Measurements from ENCODE around the gene CAMTA1. TPM values are rescaled to one million over a fixed set of nuclear protein-coding genes. Genes with fewer than 3 reads are reported as not detected.

CAMTA1 gene
- total and polyA plus RNA-seq, 2 experiments from 2014 or later = 89.0 to 145 TPM

GRCh38 chr1:7811476-7811875 lies 1026.2 kb downstream of the CAMTA1 start:
- peaks cover 11% of the 10 kb centered on the region for H3K9me3 ChIP-seq (ENCODE audit: low read depth)
- no peak for DNase-seq (ENCODE audit: low spot score)
- H3K4me2 ChIP-seq = no peak overlapping the region
- no peaks in the 10 kb centered on the region for H3K27me3 ChIP-seq
- WGBS (ENCODE audit: low lambda C conversion rate, missing lambda C conversion rate) = 93% methylated on average over 6 of the region's 6 CpGs
- H3K27ac ChIP-seq = no peak overlapping the region
- H3K4me3 ChIP-seq = no peak overlapping the region
- H3K4me1 ChIP-seq (ENCODE audit: insufficient read depth) = no peaks in the 10 kb centered on the region
- H3K9me2 ChIP-seq (replicated peaks; ENCODE audit: insufficient read depth) = no peaks in the 10 kb centered on the region
- H2AFZ ChIP-seq = no peak overlapping the region
- H3K79me2 ChIP-seq = no peaks in the 10 kb centered on the region
- no peaks in the 10 kb centered on the region for H4K20me1 ChIP-seq (ENCODE audit: insufficient read depth, poor library complexity, severe bottlenecking)
- H3K36me3 ChIP-seq (replicated peaks; ENCODE audit: insufficient read depth, low read depth) = no peaks in the 10 kb centered on the region
- TF ChIP-seq EZH2 (IDR thresholded peaks at IDR 0.05; ENCODE audit: borderline replicate concordance) = no peak
- no peak for TF ChIP-seq EZH2phosphoT487 (IDR thresholded peaks at IDR 0.05; ENCODE audit: low read depth, severe bottlenecking, unreplicated experiment)
- TF ChIP-seq CTCF (IDR thresholded peaks at IDR 0.05; ENCODE audit: poor library complexity) = no peak

- Histone ChIP-seq H3K9me3 (ENCODE audit: low read depth) (peaks cover 11% of the 10 kb centered on the region), H3K27ac (no peak overlapping the region), H3K79me2 (no peaks in the 10 kb centered on the region), H2AFZ (no peak overlapping the region), H3K27me3 (no peaks in the 10 kb centered on the region), H4K20me1 (ENCODE audit: insufficient read depth, poor library complexity, severe bottlenecking) (no peaks in the 10 kb centered on the region), H3K4me2 (no peak overlapping the region), H3K36me3 (replicated peaks; ENCODE audit: insufficient read depth, low read depth) (no peaks in the 10 kb centered on the region), H3K4me3 (no peak overlapping the region), H3K4me1 (ENCODE audit: insufficient read depth) (no peaks in the 10 kb centered on the region), H3K9me2 (replicated peaks; ENCODE audit: insufficient read depth) (no peaks in the 10 kb centered on the region)
- 87% methylated on average over 3 of the region's 3 CpGs for WGBS (ENCODE audit: low lambda C conversion rate, missing lambda C conversion rate)
- no peak for DNase-seq (ENCODE audit: low spot score)
- TF ChIP-seq CTCF (IDR thresholded peaks at IDR 0.05; ENCODE audit: poor library complexity) (no peak), EZH2 (IDR thresholded peaks at IDR 0.05; ENCODE audit: borderline replicate concordance) (no peak), EZH2phosphoT487 (IDR thresholded peaks at IDR 0.05; ENCODE audit: low read depth, severe bottlenecking, unreplicated experiment) (no peak)
Observed at GRCh38 chr1:7813677-7814373, 1028.6 kb downstream of the CAMTA1 start.

Small RNAs within 50 kb of the gene (small RNA-seq; reads per million reads assigned to genes)
- gene AL359881.1 = not detected
- gene AL590128.1 = not detected
- gene RNU1-8P = not detected

Other genes starting within 250 kb of the CAMTA1 start
- 21.6 and 25.1 TPM in 2 replicates for gene NOL9, start 230.9 kb upstream of the CAMTA1 start, total RNA-seq
- 7.8 and 13.7 TPM in 2 replicates for gene NOL9, start 230.9 kb upstream of the CAMTA1 start, polyA plus RNA-seq
- gene TAS1R1, start 230.1 kb upstream of the CAMTA1 start, total RNA-seq = not detected in 2 replicates
- gene TAS1R1, start 230.1 kb upstream of the CAMTA1 start, polyA plus RNA-seq = not detected in 2 replicates
- gene ZBTB48, start 205.5 kb upstream of the CAMTA1 start, total RNA-seq = 22.9 and 24.3 TPM in 2 replicates
- 24.8 and 25.3 TPM in 2 replicates for gene ZBTB48, start 205.5 kb upstream of the CAMTA1 start, polyA plus RNA-seq
- gene KLHL21, start 182.6 kb upstream of the CAMTA1 start, total RNA-seq = 17.7 and 20.6 TPM in 2 replicates
- gene KLHL21, start 182.6 kb upstream of the CAMTA1 start, polyA plus RNA-seq = 16.7 and 20.0 TPM in 2 replicates
- gene PHF13, start 171.7 kb upstream of the CAMTA1 start, total RNA-seq = 10.0 and 11.4 TPM in 2 replicates
- 9.6 and 12.5 TPM in 2 replicates for gene PHF13, start 171.7 kb upstream of the CAMTA1 start, polyA plus RNA-seq
- 13.0 and 13.2 TPM in 2 replicates for gene THAP3, start 160.6 kb upstream of the CAMTA1 start, total RNA-seq
- 18.9 and 26.5 TPM in 2 replicates for gene THAP3, start 160.6 kb upstream of the CAMTA1 start, polyA plus RNA-seq
- gene DNAJC11, start 83.6 kb upstream of the CAMTA1 start, total RNA-seq = 35.3 and 47.9 TPM in 2 replicates
- gene DNAJC11, start 83.6 kb upstream of the CAMTA1 start, polyA plus RNA-seq = 39.5 and 43.0 TPM in 2 replicates

Data from hepatocyte (in vitro differentiated cells).